Gastroesophageal sphincter (tissue), 3 donors: ENCODE results near the gene PRELID1.

Experiments
- CTCF ChIP-seq, 4 experiments: fragments of 200-600 bp in 2 of 4; fragments of 450-650 bp in 2 of 4; sonication (generic) in 1 of 4; IDR thresholded peaks; one replicate each; pipeline ENCODE4 v1.5.1; 2017 to 2019; ENCODE audit warnings: antibody characterized with exemption in 4 of 4, mild to moderate bottlenecking in 2 of 4, moderate library complexity in 2 of 4
- POLR2A ChIP-seq, 2 donors: fragments of 450-650 bp; IDR thresholded peaks; one replicate each; pipeline ENCODE4 v1.6.1; 2017; ENCODE audit warnings: antibody characterized with exemption in 2 of 2, mild to moderate bottlenecking in 2 of 2, moderate library complexity in 1 of 2
- POLR2AphosphoS5 ChIP-seq: sonication (generic); formaldehyde crosslinking; IDR thresholded peaks from one replicate; pipeline ENCODE4 v1.6.1; 2017; ENCODE audit warnings: antibody characterized with exemption

- TF ChIP-seq POLR2AphosphoS5 (peak; percentile 27), POLR2A (IDR thresholded peaks at IDR 0.05) (no peak), CTCF (IDR thresholded peaks at IDR 0.05) (no peak)
These were observed 8.4 kb downstream of the PRELID1 start, which contains the start of gene MXD3 for GRCh38 chr5:177311723-177312648.
